HG03103 (cell line): ENCODE measurements around the gene ADNP.

Source experiments
- ATAC-seq: cut with Tn5 transposase; IDR thresholded peaks from one replicate; pipeline ENCODE4 v1.9.1; 2021; ENCODE audit warnings: low read depth; ENCODE audit not compliant: unreplicated experiment

ADNP gene

GRCh38 chr20:50874758-50875665, 56.2 kb downstream of the ADNP start:
- no peak for ATAC-seq

GRCh38 chr20:50874111-50874757, 57.0 kb downstream of the ADNP start:
- no peak for ATAC-seq

- no peak for ATAC-seq
These were observed 57.7 kb downstream of the ADNP start for GRCh38 chr20:50873585-50873984.

- ATAC-seq = no peak
These were observed 58.4 kb downstream of the ADNP start for GRCh38 chr20:50872560-50873425.

- ATAC-seq = no peak
These were observed 60.6 kb downstream of the ADNP start for GRCh38 chr20:50870561-50871161.

GRCh38 chr20:50868509-50869495, 62.4 kb downstream of the ADNP start:
- ATAC-seq = no peak

- no peak for ATAC-seq
These were observed 63.4 kb downstream of the ADNP start for GRCh38 chr20:50867805-50868204.

GRCh38 chr20:50866831-50867230, 64.4 kb downstream of the ADNP start:
- ATAC-seq = no peak

GRCh38 chr20:50866036-50866685, 65.1 kb downstream of the ADNP start:
- ATAC-seq = no peak

GRCh38 chr20:50865591-50865990, 65.6 kb downstream of the ADNP start:
- ATAC-seq = no peak

- ATAC-seq = no peak
These were observed 66.1 kb downstream of the ADNP start for GRCh38 chr20:50865114-50865513.

- no peak for ATAC-seq
These were observed 68.7 kb downstream of the ADNP start for GRCh38 chr20:50862546-50862945.

GRCh38 chr20:50861012-50861411, 70.2 kb downstream of the ADNP start:
- no peak for ATAC-seq

- no peak for ATAC-seq
These were observed 72.1 kb downstream of the ADNP start for GRCh38 chr20:50859161-50859560.

- no peak for ATAC-seq
These were observed 72.7 kb downstream of the ADNP start for GRCh38 chr20:50858525-50858924.

GRCh38 chr20:50857348-50857747, 73.9 kb downstream of the ADNP start:
- ATAC-seq = no peak

GRCh38 chr20:50856475-50857041, 74.7 kb downstream of the ADNP start:
- no peak for ATAC-seq
